H9 (cell line): ENCODE measurements around the gene HIP1. TPM values are rescaled to one million over a fixed set of nuclear protein-coding genes. Genes with fewer than 3 reads are reported as not detected.

Source experiments
- DNase-seq: peaks from one replicate; pipeline ENCODE4 v3.0.0-alpha.2; 2017
- H2AFZ ChIP-seq: one replicate; pipeline ENCODE4 v1.6.1; 2013; ENCODE audit warnings: mild to moderate bottlenecking, low read length, control low read depth, moderate library complexity
- H2AK5ac ChIP-seq: 2 replicates; pipeline ENCODE4 v1.6.1; 2013; ENCODE audit warnings: low read length, control low read depth, mixed read lengths; ENCODE audit not compliant: insufficient read length
- H2BK120ac ChIP-seq: one replicate; pipeline ENCODE4 v1.6.1; 2013; ENCODE audit warnings: low read depth, mild to moderate bottlenecking, low read length, control low read depth, inconsistent platforms; ENCODE audit not compliant: poor library complexity, severe bottlenecking
- H2BK12ac ChIP-seq: 2 replicates; pipeline ENCODE4 v1.6.1; 2013; ENCODE audit warnings: low read length, control low read depth, mixed read lengths, low read depth; ENCODE audit not compliant: insufficient read length
- H2BK15ac ChIP-seq: 2 replicates; pipeline ENCODE4 v1.6.1; 2013; ENCODE audit warnings: low read depth, low read length, control low read depth
- H2BK20ac ChIP-seq: one replicate; pipeline ENCODE4 v1.6.1; 2013; ENCODE audit warnings: low read depth, mild to moderate bottlenecking, low read length, control low read depth, inconsistent platforms; ENCODE audit not compliant: poor library complexity, severe bottlenecking
- H2BK5ac ChIP-seq: 2 replicates; pipeline ENCODE4 v1.6.1; 2013; ENCODE audit warnings: low read length, control low read depth, mixed read lengths; ENCODE audit not compliant: insufficient read length
- H3K14ac ChIP-seq: 2 replicates; pipeline ENCODE4 v1.6.1; 2013; ENCODE audit warnings: low read length, control low read depth; ENCODE audit not compliant: insufficient read depth
- H3K18ac ChIP-seq: 2 replicates; pipeline ENCODE4 v1.6.1; 2013; ENCODE audit warnings: low read depth, mild to moderate bottlenecking, mixed read lengths, low read length, control low read depth; ENCODE audit not compliant: insufficient read length
- H3K23ac ChIP-seq: 2 replicates; pipeline ENCODE4 v1.6.1; 2013; ENCODE audit warnings: low read length, control low read depth, mixed read lengths, low read depth; ENCODE audit not compliant: insufficient read length
- H3K23me2 ChIP-seq: 2 replicates; pipeline ENCODE4 v1.6.1; 2013; ENCODE audit warnings: low read depth, mild to moderate bottlenecking, mixed read lengths, low read length, control low read depth; ENCODE audit not compliant: insufficient read length, poor library complexity, severe bottlenecking
- H3K27ac ChIP-seq: 2 replicates; pipeline ENCODE4 v1.5.1; 2013; ENCODE audit warnings: low read length, control low read depth, mixed read lengths, low read depth; ENCODE audit not compliant: insufficient read length
- H3K27me3 ChIP-seq: 2 replicates; pipeline ENCODE4 v1.6.1; 2013; ENCODE audit warnings: low read length, control low read depth, inconsistent platforms; ENCODE audit not compliant: insufficient read depth
- H3K4ac ChIP-seq: 2 replicates; pipeline ENCODE4 v1.6.1; 2013; ENCODE audit warnings: low read depth, mild to moderate bottlenecking, control low read depth, inconsistent platforms, low read length, moderate library complexity
- H3K4me1 ChIP-seq: 2 replicates; pipeline ENCODE4 v1.6.1; 2013; ENCODE audit warnings: low read length, control low read depth, inconsistent platforms; ENCODE audit not compliant: insufficient read depth
- H3K4me2 ChIP-seq: 2 replicates; pipeline ENCODE4 v1.6.1; 2013; ENCODE audit warnings: low read length, control low read depth, mixed read lengths; ENCODE audit not compliant: insufficient read length, insufficient read depth
- H3K56ac ChIP-seq: 2 replicates; pipeline ENCODE4 v1.6.1; 2013; ENCODE audit warnings: low read depth, mild to moderate bottlenecking, mixed read lengths, low read length, control low read depth; ENCODE audit not compliant: insufficient read length
- H3K79me1 ChIP-seq: 2 replicates; pipeline ENCODE4 v1.6.1; 2013; ENCODE audit warnings: low read depth, mild to moderate bottlenecking, moderate library complexity, low read length, control low read depth, inconsistent platforms; ENCODE audit not compliant: insufficient read depth, poor library complexity, severe bottlenecking
- H3K79me2 ChIP-seq: 2 replicates; pipeline ENCODE4 v1.6.1; 2013; ENCODE audit warnings: low read length, control low read depth, inconsistent platforms; ENCODE audit not compliant: insufficient read depth
- H3K9ac ChIP-seq: 2 replicates; pipeline ENCODE4 v1.6.1; 2013; ENCODE audit warnings: low read length, control low read depth, mixed read lengths; ENCODE audit not compliant: insufficient read length; ENCODE audit errors: extremely low read depth
- H3K9me3 ChIP-seq: one replicate; pipeline ENCODE4 v1.6.1; 2013; ENCODE audit warnings: low read depth, low read length, inconsistent platforms; ENCODE audit not compliant: control insufficient read depth
- H3T11ph ChIP-seq: one replicate; pipeline ENCODE4 v1.6.1; 2013; ENCODE audit warnings: mild to moderate bottlenecking, low read length, control low read depth, inconsistent platforms
- H4K20me1 ChIP-seq: one replicate; pipeline ENCODE4 v1.6.1; 2013; ENCODE audit not compliant: control insufficient read depth, insufficient read length, insufficient read depth
- H4K5ac ChIP-seq: 2 replicates; pipeline ENCODE4 v1.6.1; 2013; ENCODE audit warnings: low read depth, mild to moderate bottlenecking, mixed read lengths, low read length, control low read depth; ENCODE audit not compliant: insufficient read length
- H4K8ac ChIP-seq: replicated peaks from 2 replicates; pipeline ENCODE4 v1.6.1; 2013; ENCODE audit warnings: low read length, control low read depth, mixed read lengths, low read depth; ENCODE audit not compliant: insufficient read length
- H4K91ac ChIP-seq: 2 replicates; pipeline ENCODE4 v1.6.1; 2013; ENCODE audit warnings: low read depth, mild to moderate bottlenecking, moderate library complexity, mixed read lengths, low read length, control low read depth; ENCODE audit not compliant: insufficient read length
- H3K27ac Mint-ChIP-seq, 3 experiments: 2 replicates in 2 of 3; 3 replicates in 1 of 3; pipeline ENCODE4 v1.8.0; 2020 to 2021; ENCODE audit warnings: mixed read lengths in 3 of 3, mild to moderate bottlenecking in 1 of 3, moderate library complexity in 1 of 3
- H3K27me3 Mint-ChIP-seq: 2 replicates; pipeline ENCODE4 v1.8.0; 2021; ENCODE audit warnings: low read depth, mild to moderate bottlenecking, moderate library complexity, mixed read lengths
- H3K36me3 Mint-ChIP-seq, 3 experiments: 2 replicates in 2 of 3; 3 replicates in 1 of 3; pipeline ENCODE4 v1.8.0; 2020 to 2021; ENCODE audit warnings: low read depth in 3 of 3, mixed read lengths in 3 of 3; ENCODE audit not compliant: insufficient read depth in 1 of 3
- H3K4me1 Mint-ChIP-seq, 2 experiments: 2 replicates each; pipeline ENCODE4 v1.8.0; 2020; ENCODE audit warnings: mixed read lengths in 2 of 2
- H3K4me3 Mint-ChIP-seq, 2 experiments: 2 replicates in 1 of 2; 3 replicates in 1 of 2; pipeline ENCODE4 v1.8.0; 2020 to 2021; ENCODE audit warnings: mild to moderate bottlenecking in 2 of 2, mixed read lengths in 2 of 2, moderate library complexity in 1 of 2
- H3K9me3 Mint-ChIP-seq, 2 experiments: 2 replicates in 1 of 2; 3 replicates in 1 of 2; pipeline ENCODE4 v1.8.0; 2020; ENCODE audit warnings: mild to moderate bottlenecking in 2 of 2, mixed read lengths in 2 of 2, moderate library complexity in 1 of 2
- CTCF ChIP-seq: fragments of 200-600 bp; sonication (generic); conservative IDR thresholded peaks from 3 replicates; pipeline ENCODE4 v1.8.0; 2021; ENCODE audit warnings: antibody characterized with exemption, mild to moderate bottlenecking
- WGBS: extraction: QIAGEN DNeasy Blood & Tissue Kit; methylation state at CpG from one replicate; pipeline ENCODE4 v1.1.7; 2013; ENCODE audit warnings: missing lambda C conversion rate, low lambda C conversion rate, mixed read lengths; ENCODE audit not compliant: insufficient read length; ENCODE audit errors: extremely low coverage; 5-methylcytosine and 5-hydroxymethylcytosine counted together
- total RNA-seq: library from RNA; stranded (reverse); gene quantifications from 2 replicates; pipeline ENCODE4 v1.2.1, GENCODE V29; 2021

The HIP1 gene
- total RNA-seq, 1 experiment from 2014 or later, result 87.5 TPM

DNA sequence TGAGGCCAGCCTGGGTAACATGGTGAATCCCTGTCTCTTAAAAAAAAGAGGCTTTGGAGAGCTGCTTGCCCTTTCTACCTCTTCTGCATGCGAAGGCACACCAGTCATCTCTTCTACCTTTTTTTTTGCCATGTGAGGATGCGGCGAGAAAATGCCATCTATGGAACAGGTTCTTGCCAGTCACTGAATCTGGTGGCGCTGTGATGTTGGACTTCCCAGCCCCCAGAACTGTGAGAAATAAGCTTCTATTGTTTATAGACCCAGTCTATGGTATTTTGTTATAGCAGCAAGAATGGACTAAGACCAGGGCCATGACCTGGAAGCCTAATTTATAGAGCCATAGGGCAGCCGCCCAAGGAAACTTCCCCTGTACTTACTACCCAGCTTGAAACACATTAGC is 112.9 kb downstream of the HIP1 start:
- no peak overlapping the region for H2BK20ac ChIP-seq

More for the DNA sequence above, 112.9 kb downstream of the HIP1 start:
- Histone ChIP-seq H3K27me3 (no peaks in the 10 kb centered on the region), H3K27ac (no peak overlapping the region), H3K4me2 (no peak overlapping the region), H2AFZ (no peak overlapping the region), H3K79me1 (peaks cover 9% of the 10 kb centered on the region), H3K23me2 (no peaks in the 10 kb centered on the region), H3K4me1 (no peaks in the 10 kb centered on the region; the same call in 1 of the 2 replicates), H3K9ac (no peak overlapping the region), H3K23ac (no peak overlapping the region), H3K9me3 (no peaks in the 10 kb centered on the region), H2BK5ac (no peak overlapping the region), H3K56ac (no peak overlapping the region), H4K5ac (no peak overlapping the region), H4K91ac (no peak overlapping the region), H3K18ac (no peak overlapping the region), H3K4ac (no peak overlapping the region), H3K79me2 (peaks cover 7% of the 10 kb centered on the region; the same call in 1 of the 2 replicates), H2BK15ac (no peak overlapping the region), H2BK120ac (no peak overlapping the region), H3T11ph (no peak overlapping the region), H4K20me1 (peaks cover 2% of the 10 kb centered on the region), H2AK5ac (no peak overlapping the region), H4K8ac (no peak overlapping the region), H2BK12ac (no peak overlapping the region), H3K14ac (no peak overlapping the region)
- peaks cover 16 to 18% of the 10 kb centered on the region in 2 experiments for H3K4me1 Mint-ChIP-seq
- WGBS, result no CpG with 5 or more reads among the region's 5 CpGs
- DNase-seq, result no peak
- H3K36me3 Mint-ChIP-seq, result peaks cover 70 to 79% (median 78%) of the 10 kb centered on the region in 3 experiments
- no peak overlapping the region for H3K4me3 Mint-ChIP-seq
- no peak for TF ChIP-seq CTCF
- H3K27ac Mint-ChIP-seq, result no peak overlapping the region; a peak in 1 of 7 replicates
- H3K27me3 Mint-ChIP-seq, result no peaks in the 10 kb centered on the region
- peaks cover 7 to 13% of the 10 kb centered on the region in 2 experiments; a peak in 4 of 5 replicates for H3K9me3 Mint-ChIP-seq
